Renal cortex interstitium (tissue), 11 donors: ENCODE measurements around the gene PRPF19. TPM values are rescaled to one million over a fixed set of nuclear protein-coding genes. Genes with fewer than 3 reads are reported as not detected.
A peak's percentile ranks its signal among the peaks of the same experiment; 100 is the strongest.

Source experiments
- DNase-seq, 11 donors: peaks; one replicate each; pipeline ENCODE4 v3.0.0-alpha.2; 2013; ENCODE audit warnings: low read depth in 9 of 11, low spot score in 4 of 11; ENCODE audit errors: extremely low read depth in 1 of 11
- polyA plus RNA-seq, 3 donors: library from polyadenylated mRNA; unstranded; fragments of 120-200 nt; gene quantifications; one replicate each; pipeline ENCODE4 v1.2.1, GENCODE V29; 2013; ENCODE audit not compliant: insufficient read length in 3 of 3

Gene PRPF19
- polyA plus RNA-seq, 3 donors, result 120 to 148 (median 134) TPM

DNA sequence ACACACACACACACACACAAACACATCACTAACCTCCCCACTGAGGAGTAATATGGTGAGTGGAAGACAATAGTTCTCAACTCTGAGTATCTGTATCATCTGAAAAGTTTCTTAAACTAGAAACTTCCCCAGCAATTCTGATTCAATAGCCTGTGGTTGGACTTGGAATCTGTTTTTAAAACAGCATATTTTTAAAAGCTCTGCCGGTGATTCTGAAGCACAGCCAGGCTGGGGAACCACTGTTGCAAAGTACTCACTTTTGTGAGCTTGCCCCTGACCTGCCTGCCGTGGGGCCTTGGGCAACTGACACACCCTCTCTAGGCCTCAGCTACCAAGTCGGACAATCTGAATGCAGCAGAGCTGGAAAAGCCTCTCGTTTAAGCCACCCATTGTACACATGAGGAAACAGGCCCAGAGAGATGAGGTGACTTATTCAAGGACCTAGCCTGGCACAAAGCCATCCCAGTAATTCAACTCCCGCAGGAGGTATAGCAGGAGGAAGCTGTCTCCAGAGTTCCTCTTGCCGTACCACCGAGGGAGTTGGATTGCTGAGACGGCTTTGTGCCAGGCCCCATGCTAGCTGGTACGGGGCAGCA lies 36.7 kb upstream of the PRPF19 start:
- DNase-seq, result peak in 1 of 11 donors; percentile 25

- DNase-seq, result no peak
Measured at GRCh38 chr11:60942219-60942618, 35.8 kb upstream of the PRPF19 start.

- no peak for DNase-seq
Measured at GRCh38 chr11:60941371-60942119, 35.2 kb upstream of the PRPF19 start.

DNA sequence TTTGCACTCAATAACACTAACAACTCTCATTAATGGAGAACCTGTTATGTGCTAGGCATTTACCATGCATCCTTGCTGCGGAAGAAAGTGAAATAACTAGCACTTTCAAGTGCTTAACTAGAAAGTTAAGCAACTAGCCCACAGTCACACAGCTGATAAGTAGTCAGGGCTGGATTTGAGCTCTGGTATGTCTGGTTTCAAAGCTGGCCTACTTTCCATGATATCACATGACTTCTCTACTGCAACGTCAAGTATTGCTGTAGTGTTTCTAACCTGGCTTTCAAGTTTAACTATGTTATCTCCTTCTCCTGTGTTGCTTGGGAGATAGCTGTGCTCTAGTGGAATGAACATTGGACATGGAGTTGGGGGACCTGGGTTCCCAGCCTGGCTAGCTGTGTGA lies 33.5 kb upstream of the PRPF19 start:
- no peak for DNase-seq

DNA sequence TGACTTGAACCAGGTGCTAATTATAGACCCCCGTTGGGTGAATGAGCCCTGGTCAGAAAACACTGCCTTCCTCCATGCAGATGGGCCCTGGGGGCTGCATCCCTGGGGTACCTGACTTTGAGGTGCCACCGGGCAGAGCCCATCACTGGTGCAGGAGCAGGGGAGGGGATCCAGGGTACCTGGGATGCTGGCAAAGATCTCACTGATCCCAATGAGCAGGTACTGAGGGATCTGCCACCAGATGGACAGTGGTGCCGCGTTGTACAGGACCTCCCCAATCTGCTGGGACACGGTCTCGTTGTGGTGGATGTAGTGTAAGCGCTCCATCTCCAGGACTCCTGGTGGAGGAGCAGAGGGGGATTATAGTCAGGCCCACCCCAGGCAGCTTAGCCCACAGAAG lies 32.9 kb upstream of the PRPF19 start:
- no peak for DNase-seq

DNA sequence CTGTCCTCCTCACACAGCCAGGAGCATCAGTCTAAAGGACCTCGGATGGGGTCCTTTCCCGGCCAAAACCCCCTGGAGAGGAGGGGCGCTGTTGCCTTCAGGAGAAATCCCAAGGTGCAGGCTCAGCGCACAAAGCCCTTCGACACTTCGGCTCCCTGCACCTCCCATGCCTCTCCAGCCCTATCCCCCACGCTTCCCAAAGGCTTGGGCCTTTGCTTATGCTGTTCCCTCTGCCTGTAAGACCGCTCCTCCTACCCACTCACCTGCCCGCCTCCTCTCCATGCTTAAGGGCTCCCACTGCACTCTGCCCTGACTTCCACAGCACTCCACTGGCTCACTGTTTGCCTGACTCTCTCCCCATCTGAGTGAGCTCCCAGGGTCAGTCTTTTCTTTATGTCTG lies 32.1 kb upstream of the PRPF19 start:
- DNase-seq, result no peak

GRCh38 chr11:60937811-60938210 lies 31.4 kb upstream of the PRPF19 start:
- DNase-seq, result no peak

GRCh38 chr11:60937144-60937527 lies 30.8 kb upstream of the PRPF19 start:
- no peak for DNase-seq

GRCh38 chr11:60936467-60937143 lies 30.2 kb upstream of the PRPF19 start:
- no peak for DNase-seq

GRCh38 chr11:60935676-60936442 lies 29.5 kb upstream of the PRPF19 start:
- no peak for DNase-seq

GRCh38 chr11:60934790-60935605 lies 28.6 kb upstream of the PRPF19 start:
- no peak for DNase-seq

DNA sequence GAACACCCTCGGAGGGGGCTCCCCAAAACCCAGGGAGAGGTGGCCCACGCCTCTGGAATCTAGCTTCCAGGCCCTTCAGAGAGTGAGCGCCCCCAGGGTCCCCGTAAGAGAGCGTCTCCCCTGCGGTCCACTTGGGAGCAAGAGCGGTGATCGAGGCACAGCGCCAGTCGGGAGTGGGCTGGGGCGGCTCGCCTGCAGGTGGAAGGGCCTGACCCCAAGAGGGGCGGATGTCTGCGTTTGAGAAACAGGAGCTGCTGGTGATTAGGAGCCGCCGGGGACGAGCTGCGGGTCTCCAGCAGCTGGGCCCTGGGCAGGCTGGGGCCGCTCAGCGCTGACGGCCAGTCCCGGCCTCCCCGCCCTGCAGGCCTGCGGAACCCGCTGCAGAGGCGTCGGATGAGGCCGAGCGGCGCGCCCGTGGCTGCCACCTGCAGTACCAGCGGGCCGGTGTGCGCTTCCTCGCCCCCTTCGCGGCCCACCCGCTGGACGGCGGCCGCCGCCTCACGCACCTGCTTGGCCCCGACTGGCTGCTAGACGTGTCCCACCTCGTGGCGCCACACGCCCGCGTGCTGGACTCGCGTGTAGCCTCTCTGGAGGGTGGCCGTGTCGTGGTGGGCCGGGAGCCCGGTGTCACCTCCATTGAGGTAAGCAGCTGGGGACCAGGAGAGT lies 27.9 kb upstream of the PRPF19 start:
- no peak for DNase-seq

GRCh38 chr11:60933416-60934123 lies 27.2 kb upstream of the PRPF19 start:
- no peak for DNase-seq

DNA sequence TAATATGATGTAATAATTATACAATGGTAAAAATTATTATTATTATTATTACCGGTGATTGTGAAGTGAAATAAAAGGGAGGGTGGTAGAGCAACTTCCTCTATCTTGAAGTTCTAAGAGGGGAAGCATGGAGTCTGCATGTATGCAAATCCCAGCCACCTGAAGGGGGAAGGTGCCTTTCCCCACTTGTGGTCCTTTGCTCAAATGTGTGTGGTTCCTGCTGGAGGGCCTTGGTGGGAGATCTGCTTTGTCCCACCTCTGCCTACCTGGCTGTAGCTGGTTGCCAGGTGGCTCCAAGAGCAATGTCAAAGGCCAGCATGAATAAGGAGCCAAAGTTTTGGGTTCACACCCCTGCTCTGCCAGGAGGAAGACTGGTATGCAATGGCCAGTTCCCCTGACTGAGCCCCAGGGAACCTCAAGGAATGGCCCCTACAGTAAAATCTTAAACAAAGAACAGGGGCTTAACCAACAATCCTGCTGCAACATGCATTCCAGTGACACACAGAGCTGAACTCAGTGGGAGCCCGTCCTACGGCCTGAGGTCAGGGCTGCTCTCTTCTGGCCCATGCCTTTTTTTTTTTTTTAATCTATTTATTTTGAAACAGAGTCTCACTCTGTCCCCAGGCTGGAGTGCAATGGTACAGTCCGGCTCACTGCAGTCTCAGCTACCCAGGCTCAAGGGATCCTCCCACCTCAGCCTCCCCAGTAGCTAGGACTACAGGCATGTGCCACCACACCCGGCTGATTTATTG lies 26.4 kb upstream of the PRPF19 start:
- no peak for DNase-seq

- no peak for DNase-seq
Measured at GRCh38 chr11:60931917-60932316, 25.5 kb upstream of the PRPF19 start.

- no peak for DNase-seq
Measured at GRCh38 chr11:60930394-60930793, 24.0 kb upstream of the PRPF19 start.

GRCh38 chr11:60929764-60930163 lies 23.4 kb upstream of the PRPF19 start:
- no peak for DNase-seq
